ENCODE measurements around the gene GAL. TPM values are rescaled to one million over a fixed set of nuclear protein-coding genes. Genes with fewer than 3 reads are reported as not detected.

GAL gene
- total RNA-seq, 1 donor from 2014 or later, result 1.5 TPM

- Mint-ChIP-seq H3K36me3 (ENCODE audit: insufficient read depth) (no peaks in the 10 kb centered on the region), H3K4me3 (ENCODE audit: low read depth) (no peak overlapping the region), H3K4me1 (ENCODE audit: low read depth) (peaks cover 19% of the 10 kb centered on the region), H3K9me3 (ENCODE audit: low read depth) (no peaks in the 10 kb centered on the region), H3K27ac (no peak overlapping the region), H3K27me3 (peaks cover 83% of the 10 kb centered on the region)
- no peak for TF ChIP-seq CTCF (IDR thresholded peaks at IDR 0.05; ENCODE audit: unreplicated experiment)
- no peak for DNase-seq (ENCODE audit: low spot score, unreplicated experiment)
These were observed 5.6 kb downstream of the GAL start for GRCh38 chr11:68689737-68690625.

- H3K4me1 Mint-ChIP-seq (ENCODE audit: low read depth), result peaks cover 19% of the 10 kb centered on the region
- H3K36me3 Mint-ChIP-seq (ENCODE audit: insufficient read depth), result no peaks in the 10 kb centered on the region
- H3K27me3 Mint-ChIP-seq, result peaks cover 76% of the 10 kb centered on the region
- no peak for DNase-seq (ENCODE audit: low spot score, unreplicated experiment)
- no peak overlapping the region for H3K27ac Mint-ChIP-seq
- no peak overlapping the region for H3K4me3 Mint-ChIP-seq (ENCODE audit: low read depth)
- TF ChIP-seq CTCF (IDR thresholded peaks at IDR 0.05; ENCODE audit: unreplicated experiment), result no peak
- no peaks in the 10 kb centered on the region for H3K9me3 Mint-ChIP-seq (ENCODE audit: low read depth)
These were observed 6.5 kb downstream of the GAL start for GRCh38 chr11:68690671-68691401.

- TF ChIP-seq CTCF (IDR thresholded peaks at IDR 0.05; ENCODE audit: unreplicated experiment), result no peak
- Mint-ChIP-seq H3K27ac (no peak overlapping the region), H3K4me1 (ENCODE audit: low read depth) (peaks cover 16% of the 10 kb centered on the region), H3K9me3 (ENCODE audit: low read depth) (no peaks in the 10 kb centered on the region), H3K4me3 (ENCODE audit: low read depth) (no peak overlapping the region), H3K27me3 (peaks cover 71% of the 10 kb centered on the region), H3K36me3 (ENCODE audit: insufficient read depth) (no peaks in the 10 kb centered on the region)
- DNase-seq (ENCODE audit: low spot score, unreplicated experiment), result no peak
These were observed 7.0 kb downstream of the GAL start for GRCh38 chr11:68691402-68691784.

GRCh38 chr11:68692115-68692514, 7.8 kb downstream of the GAL start:
- DNase-seq (ENCODE audit: low spot score, unreplicated experiment), result no peak
- peaks cover 64% of the 10 kb centered on the region for H3K27me3 Mint-ChIP-seq
- H3K9me3 Mint-ChIP-seq (ENCODE audit: low read depth), result no peaks in the 10 kb centered on the region
- no peak overlapping the region for H3K27ac Mint-ChIP-seq
- H3K4me1 Mint-ChIP-seq (ENCODE audit: low read depth), result peaks cover 9% of the 10 kb centered on the region
- no peaks in the 10 kb centered on the region for H3K36me3 Mint-ChIP-seq (ENCODE audit: insufficient read depth)
- no peak overlapping the region for H3K4me3 Mint-ChIP-seq (ENCODE audit: low read depth)
- TF ChIP-seq CTCF (IDR thresholded peaks at IDR 0.05; ENCODE audit: unreplicated experiment), result no peak

- DNase-seq (ENCODE audit: low spot score, unreplicated experiment), result no peak
- H3K27me3 Mint-ChIP-seq, result peaks cover 55% of the 10 kb centered on the region
- H3K36me3 Mint-ChIP-seq (ENCODE audit: insufficient read depth), result no peaks in the 10 kb centered on the region
- H3K9me3 Mint-ChIP-seq (ENCODE audit: low read depth), result peaks cover 4% of the 10 kb centered on the region
- no peak overlapping the region for H3K27ac Mint-ChIP-seq
- no peak overlapping the region for H3K4me3 Mint-ChIP-seq (ENCODE audit: low read depth)
- no peak for TF ChIP-seq CTCF (IDR thresholded peaks at IDR 0.05; ENCODE audit: unreplicated experiment)
- peaks cover 3% of the 10 kb centered on the region for H3K4me1 Mint-ChIP-seq (ENCODE audit: low read depth)
These were observed 8.6 kb downstream of the GAL start for GRCh38 chr11:68692871-68693483.

Measured in progenitor cell of endocrine pancreas (in vitro differentiated cells).